Keratinocyte (primary cell): ENCODE results near the gene SKAP1. TPM values are rescaled to one million over a fixed set of nuclear protein-coding genes. Genes with fewer than 3 reads are reported as not detected.

Experiments used
- DNase-seq: peaks from one replicate; pipeline ENCODE4 v3.0.0-alpha.2; 2011; ENCODE audit warnings: low read depth, missing footprints, low spot score
- FAIRE-seq: peaks from 2 replicates; lab custom pipeline; 2011; peaks lifted over from hg19 to GRCh38; lab: Jason Lieb, UNC
- H2AFZ ChIP-seq: 2 replicates; pipeline ENCODE4 v1.6.0; 2012; ENCODE audit warnings: low read length, control low read depth, inconsistent platforms; ENCODE audit not compliant: control insufficient read depth
- H3K27ac ChIP-seq: 2 replicates; pipeline ENCODE4 v1.5.1; 2011; ENCODE audit warnings: low read length; ENCODE audit not compliant: control insufficient read depth, insufficient read depth
- H3K27me3 ChIP-seq: 3 replicates; pipeline ENCODE4 v1.6.0; 2011; ENCODE audit warnings: low read length; ENCODE audit not compliant: control insufficient read depth, insufficient read depth; ENCODE audit errors: extremely low read depth
- H3K36me3 ChIP-seq, 2 experiments: 2 replicates in 1 of 2; 3 replicates in 1 of 2; pipeline ENCODE4 v1.5.1; 2011; ENCODE audit warnings: low read length in 2 of 2, mild to moderate bottlenecking in 1 of 2; ENCODE audit not compliant: control insufficient read depth in 2 of 2, insufficient read depth in 2 of 2; ENCODE audit errors: extremely low read depth in 1 of 2
- H3K4me1 ChIP-seq: 3 replicates; pipeline ENCODE4 v1.5.1; 2011; ENCODE audit warnings: low read length; ENCODE audit not compliant: control insufficient read depth, insufficient read depth; ENCODE audit errors: extremely low read depth
- H3K4me2 ChIP-seq: 3 replicates; pipeline ENCODE4 v1.6.0; 2011; ENCODE audit warnings: low read depth, low read length; ENCODE audit not compliant: control insufficient read depth, insufficient read depth; ENCODE audit errors: extremely low read depth
- H3K4me3 ChIP-seq, 3 experiments: fragments of 200-600 bp in 1 of 3; sonication (generic) in 1 of 3; 2 replicates in 2 of 3; 3 replicates in 1 of 3; pipeline ENCODE4 v1.5.1; 2011 to 2016; ENCODE audit warnings: low read length in 3 of 3, mild to moderate bottlenecking in 3 of 3, control low read depth in 2 of 3, inconsistent platforms in 1 of 3, low read depth in 1 of 3, mixed read lengths in 1 of 3, mixed run types in 1 of 3, moderate library complexity in 1 of 3; ENCODE audit not compliant: control insufficient read depth in 2 of 3, insufficient read depth in 2 of 3; ENCODE audit errors: extremely low read depth in 1 of 3
- H3K79me2 ChIP-seq: 2 replicates; pipeline ENCODE4 v1.6.0; 2012; ENCODE audit warnings: low read length; ENCODE audit not compliant: control insufficient read depth, insufficient read depth
- H3K9ac ChIP-seq: 3 replicates; pipeline ENCODE4 v1.6.0; 2011; ENCODE audit warnings: low read length; ENCODE audit not compliant: control insufficient read depth, insufficient read depth; ENCODE audit errors: extremely low read depth
- H3K9me1 ChIP-seq: 3 replicates; pipeline ENCODE4 v1.6.0; 2011; ENCODE audit warnings: low read length; ENCODE audit not compliant: control insufficient read depth, insufficient read depth; ENCODE audit errors: extremely low read depth
- H3K9me3 ChIP-seq: 2 replicates; pipeline ENCODE4 v1.5.1; 2012; ENCODE audit warnings: low read depth, low read length; ENCODE audit not compliant: control insufficient read depth
- H4K20me1 ChIP-seq: 3 replicates; pipeline ENCODE4 v1.6.0; 2011; ENCODE audit warnings: low read length; ENCODE audit not compliant: control insufficient read depth, insufficient read depth; ENCODE audit errors: extremely low read depth
- EZH2 ChIP-seq: IDR thresholded peaks from one replicate; pipeline ENCODE4 v1.6.1; 2012; ENCODE audit warnings: inconsistent platforms, mild to moderate bottlenecking, low read length, moderate library complexity
- dilution Hi-C: fragments of 300-500 bp; cut with MboI; formaldehyde crosslinking; loops from one replicate; pipeline ENCODE4 v1.7.0; 2020; ENCODE audit warnings: low sequenced_read_pairs; ENCODE audit not compliant: extremely low pct_ligation_motif_present
- polyA plus RNA-seq, 5 experiments: library from polyadenylated mRNA; depleted of rRNA in 3 of 5; stranded (reverse) in 3 of 5; stranded (forward) in 1 of 5; unstranded in 1 of 5; fragments of >200 nt; gene quantifications; 1 replicate in 1 of 5; 2 replicates in 3 of 5; 3 replicates in 1 of 5; pipeline versions ENCODE4 v1.2.1 to v1.2.3, GENCODE V29; 2011 to 2012; ENCODE audit warnings: missing spikeins in 2 of 5, low read depth in 1 of 5, low replicate concordance in 1 of 5
- TF ChIP-seq, protein P1 (sequence below), 3 experiments: IDR thresholded peaks in 1 of 3; conservative IDR thresholded peaks in 1 of 3; optimal IDR thresholded peaks in 1 of 3; 2 replicates in 2 of 3; 3 replicates in 1 of 3; pipeline versions ENCODE3 to v1.5.1; 2011; ENCODE audit warnings: low read length in 3 of 3, mild to moderate bottlenecking in 3 of 3, moderate library complexity in 2 of 3, control low read depth in 1 of 3, inconsistent platforms in 1 of 3; ENCODE audit not compliant: insufficient read depth in 2 of 3; ENCODE audit errors: extremely low read depth in 1 of 3

SKAP1 gene
- polyA plus RNA-seq, 1 donor (not counting 4 experiments of a cell fraction or from before 2014, with no cell fraction given), result not detected

DNA sequence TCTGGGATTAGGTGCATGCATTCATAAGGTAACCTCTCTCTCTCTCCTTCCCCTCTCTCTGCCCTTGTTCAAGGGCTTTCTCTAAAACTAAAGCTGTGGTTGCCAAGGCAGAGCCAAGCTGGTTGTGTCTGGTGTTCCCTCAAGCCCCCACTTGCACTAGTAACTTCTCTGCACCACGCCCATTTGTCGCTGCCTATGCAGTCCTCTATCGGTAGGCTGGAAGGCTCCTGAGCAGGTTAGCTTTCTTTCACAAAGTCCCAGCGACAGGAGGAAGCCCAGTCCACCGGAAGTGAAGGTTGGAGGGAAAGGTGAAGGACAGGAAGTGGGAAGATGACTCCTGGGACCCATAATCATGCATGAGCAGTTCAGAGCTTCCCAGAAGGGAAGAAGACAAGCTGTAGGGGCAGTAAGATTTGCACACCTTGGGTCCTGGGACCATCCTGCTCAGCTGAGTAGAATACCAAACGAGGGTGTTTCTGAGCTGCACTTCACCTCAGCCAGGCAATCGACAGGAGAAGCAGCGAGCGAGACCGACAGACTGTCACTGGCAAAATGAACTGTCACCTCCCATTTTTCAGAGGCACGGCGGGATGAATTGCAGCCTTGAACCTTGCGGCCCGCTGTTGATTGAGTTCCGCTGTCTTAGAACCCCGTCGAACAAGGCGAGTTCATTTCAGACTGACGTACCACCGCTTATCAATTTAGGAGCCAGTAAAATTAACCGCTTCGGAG, 14.7 kb upstream of the SKAP1 start:
- Histone ChIP-seq H3K9me1 (no peaks in the 10 kb centered on the region), H4K20me1 (no peaks in the 10 kb centered on the region), H3K4me1 (no peaks in the 10 kb centered on the region), H2AFZ (peak overlapping the region; percentile 34), H3K27me3 (no peaks in the 10 kb centered on the region), H3K9me3 (no peaks in the 10 kb centered on the region), H3K4me3 (no peak overlapping the region), H3K79me2 (no peaks in the 10 kb centered on the region), H3K4me2 (no peak overlapping the region), H3K9ac (no peak overlapping the region), H3K27ac (no peak overlapping the region), H3K36me3 (no peaks in the 10 kb centered on the region)
- DNase-seq (no peak), FAIRE-seq (no peak)
- dilution Hi-C loops, result no loop called here
- TF ChIP-seq EZH2, result no peak
- TF ChIP-seq, protein P1, sequence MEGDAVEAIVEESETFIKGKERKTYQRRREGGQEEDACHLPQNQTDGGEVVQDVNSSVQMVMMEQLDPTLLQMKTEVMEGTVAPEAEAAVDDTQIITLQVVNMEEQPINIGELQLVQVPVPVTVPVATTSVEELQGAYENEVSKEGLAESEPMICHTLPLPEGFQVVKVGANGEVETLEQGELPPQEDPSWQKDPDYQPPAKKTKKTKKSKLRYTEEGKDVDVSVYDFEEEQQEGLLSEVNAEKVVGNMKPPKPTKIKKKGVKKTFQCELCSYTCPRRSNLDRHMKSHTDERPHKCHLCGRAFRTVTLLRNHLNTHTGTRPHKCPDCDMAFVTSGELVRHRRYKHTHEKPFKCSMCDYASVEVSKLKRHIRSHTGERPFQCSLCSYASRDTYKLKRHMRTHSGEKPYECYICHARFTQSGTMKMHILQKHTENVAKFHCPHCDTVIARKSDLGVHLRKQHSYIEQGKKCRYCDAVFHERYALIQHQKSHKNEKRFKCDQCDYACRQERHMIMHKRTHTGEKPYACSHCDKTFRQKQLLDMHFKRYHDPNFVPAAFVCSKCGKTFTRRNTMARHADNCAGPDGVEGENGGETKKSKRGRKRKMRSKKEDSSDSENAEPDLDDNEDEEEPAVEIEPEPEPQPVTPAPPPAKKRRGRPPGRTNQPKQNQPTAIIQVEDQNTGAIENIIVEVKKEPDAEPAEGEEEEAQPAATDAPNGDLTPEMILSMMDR (optimal IDR thresholded peaks at IDR 0.05 in 1 of 3, IDR thresholded peaks at IDR 0.05 in 1 of 3, conservative IDR thresholded peaks at IDR 0.05 in 1 of 3; ENCODE audit: extremely low read depth in 1 of 3, insufficient read depth in 2 of 3, low read length in 3 of 3), result no peak

DNA sequence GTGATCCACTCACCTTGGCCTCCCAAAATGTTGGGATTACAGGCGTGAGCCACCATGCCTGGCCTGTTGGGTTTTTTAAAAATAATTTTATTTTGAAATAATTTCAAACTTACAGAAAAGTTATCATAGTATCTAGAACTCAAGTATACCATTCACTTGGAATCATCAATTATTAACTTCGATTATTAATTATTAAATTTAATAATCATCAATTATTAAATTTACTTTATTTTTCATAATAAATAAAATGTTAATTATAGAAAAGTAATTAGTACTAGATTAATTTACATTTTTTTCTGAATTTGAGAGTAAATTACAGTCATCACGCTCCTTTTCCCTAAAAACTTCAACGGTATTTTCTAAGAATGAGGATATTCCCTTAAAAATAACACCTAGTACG, 13.7 kb upstream of the SKAP1 start:
- Histone ChIP-seq H3K27ac (no peak overlapping the region), H3K9me3 (no peaks in the 10 kb centered on the region), H3K36me3 (no peaks in the 10 kb centered on the region), H3K4me3 (no peak overlapping the region), H3K9ac (no peak overlapping the region), H3K4me2 (no peak overlapping the region), H3K79me2 (no peaks in the 10 kb centered on the region), H3K9me1 (no peaks in the 10 kb centered on the region), H4K20me1 (no peaks in the 10 kb centered on the region), H3K27me3 (no peaks in the 10 kb centered on the region), H3K4me1 (no peaks in the 10 kb centered on the region), H2AFZ (no peak overlapping the region)
- DNase-seq (no peak), FAIRE-seq (no peak)
- TF ChIP-seq, protein P1 (optimal IDR thresholded peaks at IDR 0.05 in 1 of 3, IDR thresholded peaks at IDR 0.05 in 1 of 3, conservative IDR thresholded peaks at IDR 0.05 in 1 of 3; ENCODE audit: extremely low read depth in 1 of 3, insufficient read depth in 2 of 3, low read length in 3 of 3), result no peak
- TF ChIP-seq EZH2, result no peak
- dilution Hi-C loops, result no loop called here
